ENCODE measurements around the gene PRSS33. TPM values are rescaled to one million over a fixed set of nuclear protein-coding genes. Genes with fewer than 3 reads are reported as not detected.

The PRSS33 gene
- total and polyA plus RNA-seq, 9 donors = 0.36 to 26.8 (median 0.82) TPM; not detected in 4

DNA sequence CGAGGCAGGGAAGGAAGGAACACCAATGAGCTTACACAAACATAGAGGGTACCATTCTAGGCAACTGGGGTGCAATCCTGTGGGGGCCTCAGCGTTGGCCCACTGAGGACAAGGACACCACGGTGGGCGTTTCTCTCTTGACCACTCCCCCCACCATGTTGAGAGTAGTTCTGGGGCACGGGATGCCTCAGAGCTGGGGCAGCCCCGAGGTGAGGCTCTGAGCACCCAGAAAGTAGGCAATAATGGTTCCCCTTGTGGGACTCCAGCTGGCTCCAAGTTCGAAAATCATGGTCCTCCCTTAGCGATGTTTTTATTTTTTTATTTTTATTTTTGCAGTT, 34.8 kb upstream of the PRSS33 start:
- Histone ChIP-seq H3K4me1 (ENCODE audit: insufficient read depth) (no peaks in the 10 kb centered on the region), H3K4me3 (no peak overlapping the region), H3K36me3 (no peaks in the 10 kb centered on the region), H3K27me3 (no peaks in the 10 kb centered on the region), H3K27ac (no peak overlapping the region), H3K9me3 (no peaks in the 10 kb centered on the region)
- intact Hi-C loops (cut with DNase I) = no loop called here
- DNase-seq = peak in 1 of 5 donors; percentile 9
- TF ChIP-seq POLR2A (IDR thresholded peaks at IDR 0.05) = no peak
- 57 to 72% (median 60%) methylated on average over 8 of the region's 8 CpGs for WGBS, 3 donors

DNA sequence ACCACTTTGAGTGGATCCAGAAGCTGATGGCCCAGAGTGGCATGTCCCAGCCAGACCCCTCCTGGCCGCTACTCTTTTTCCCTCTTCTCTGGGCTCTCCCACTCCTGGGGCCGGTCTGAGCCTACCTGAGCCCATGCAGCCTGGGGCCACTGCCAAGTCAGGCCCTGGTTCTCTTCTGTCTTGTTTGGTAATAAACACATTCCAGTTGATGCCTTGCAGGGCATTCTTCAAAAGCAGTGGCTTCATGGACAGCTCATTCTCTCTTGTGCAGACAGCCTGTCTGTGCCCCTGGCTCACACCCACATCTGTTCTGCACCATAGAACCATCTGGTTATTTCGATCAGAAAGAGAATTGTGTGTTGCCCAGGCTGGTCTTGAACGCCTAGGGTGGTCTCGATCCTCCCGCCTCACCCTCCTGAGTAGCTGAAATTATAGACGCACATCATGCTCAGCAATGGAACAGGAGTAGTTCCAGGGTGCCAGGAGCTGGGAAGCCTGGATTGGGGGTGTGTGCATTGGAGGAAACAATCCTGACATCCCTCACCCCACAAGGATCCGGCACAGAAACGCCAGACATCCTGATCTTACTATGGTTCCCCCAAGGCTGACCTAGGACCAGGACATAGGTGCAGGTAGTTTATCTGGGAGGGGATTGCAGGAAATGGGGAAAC, 34.3 kb upstream of the PRSS33 start:
- Histone ChIP-seq H3K4me1 (ENCODE audit: insufficient read depth) (no peaks in the 10 kb centered on the region), H3K27ac (no peak overlapping the region), H3K9me3 (no peaks in the 10 kb centered on the region), H3K36me3 (no peaks in the 10 kb centered on the region), H3K27me3 (no peaks in the 10 kb centered on the region), H3K4me3 (no peak overlapping the region)
- intact Hi-C loops (cut with DNase I) = no loop called here
- WGBS, 3 donors = 71 to 73% (median 72%) methylated on average over 9 of the region's 9 CpGs
- peak in 1 of 5 donors; percentile 17 for DNase-seq
- TF ChIP-seq, protein P1, sequence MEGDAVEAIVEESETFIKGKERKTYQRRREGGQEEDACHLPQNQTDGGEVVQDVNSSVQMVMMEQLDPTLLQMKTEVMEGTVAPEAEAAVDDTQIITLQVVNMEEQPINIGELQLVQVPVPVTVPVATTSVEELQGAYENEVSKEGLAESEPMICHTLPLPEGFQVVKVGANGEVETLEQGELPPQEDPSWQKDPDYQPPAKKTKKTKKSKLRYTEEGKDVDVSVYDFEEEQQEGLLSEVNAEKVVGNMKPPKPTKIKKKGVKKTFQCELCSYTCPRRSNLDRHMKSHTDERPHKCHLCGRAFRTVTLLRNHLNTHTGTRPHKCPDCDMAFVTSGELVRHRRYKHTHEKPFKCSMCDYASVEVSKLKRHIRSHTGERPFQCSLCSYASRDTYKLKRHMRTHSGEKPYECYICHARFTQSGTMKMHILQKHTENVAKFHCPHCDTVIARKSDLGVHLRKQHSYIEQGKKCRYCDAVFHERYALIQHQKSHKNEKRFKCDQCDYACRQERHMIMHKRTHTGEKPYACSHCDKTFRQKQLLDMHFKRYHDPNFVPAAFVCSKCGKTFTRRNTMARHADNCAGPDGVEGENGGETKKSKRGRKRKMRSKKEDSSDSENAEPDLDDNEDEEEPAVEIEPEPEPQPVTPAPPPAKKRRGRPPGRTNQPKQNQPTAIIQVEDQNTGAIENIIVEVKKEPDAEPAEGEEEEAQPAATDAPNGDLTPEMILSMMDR (IDR thresholded peaks at IDR 0.05) = no peak
- TF ChIP-seq EP300 (IDR thresholded peaks at IDR 0.05) = no peak
- no peak for TF ChIP-seq POLR2A (IDR thresholded peaks at IDR 0.05)

DNA sequence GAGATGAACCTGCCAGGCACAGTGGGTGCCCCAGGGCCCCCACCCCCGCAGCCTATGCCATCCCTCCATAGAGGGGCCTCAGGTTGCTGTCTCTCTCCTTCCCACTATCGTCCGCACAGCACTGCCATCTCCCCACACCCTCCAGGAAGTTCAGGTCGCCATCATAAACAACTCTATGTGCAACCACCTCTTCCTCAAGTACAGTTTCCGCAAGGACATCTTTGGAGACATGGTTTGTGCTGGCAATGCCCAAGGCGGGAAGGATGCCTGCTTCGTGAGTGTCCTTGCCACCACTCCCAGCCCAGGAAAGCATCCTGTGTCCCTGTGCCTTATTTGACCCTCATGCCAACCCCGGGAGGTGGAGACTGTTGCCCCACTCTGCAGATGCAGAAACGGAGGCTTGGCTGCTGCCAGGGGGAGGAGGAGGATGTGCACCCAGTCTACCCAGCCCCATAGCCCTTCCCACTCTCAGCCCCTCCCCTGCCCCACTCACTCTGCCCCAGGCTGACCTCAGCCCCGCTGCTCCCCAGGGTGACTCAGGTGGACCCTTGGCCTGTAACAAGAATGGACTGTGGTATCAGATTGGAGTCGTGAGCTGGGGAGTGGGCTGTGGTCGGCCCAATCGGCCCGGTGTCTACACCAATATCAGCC, 33.6 kb upstream of the PRSS33 start:
- whole genome bisulfite sequencing, 3 donors = 66 to 72% (median 69%) methylated on average over 14 of the region's 14 CpGs
- no peak overlapping the region for H3K27ac ChIP-seq
- peak in 1 of 5 donors; percentile 17 for DNase-seq
- H3K4me3 ChIP-seq = no peak overlapping the region
- H3K27me3 ChIP-seq = no peaks in the 10 kb centered on the region
- intact Hi-C loops (cut with DNase I) = no loop called here
- H3K4me1 ChIP-seq (ENCODE audit: insufficient read depth) = no peaks in the 10 kb centered on the region
- no peaks in the 10 kb centered on the region for H3K9me3 ChIP-seq
- TF ChIP-seq EP300 (IDR thresholded peaks at IDR 0.05) (no peak), POLR2A (IDR thresholded peaks at IDR 0.05) (no peak)
- TF ChIP-seq, protein P1 (IDR thresholded peaks at IDR 0.05) = no peak
- H3K36me3 ChIP-seq = no peaks in the 10 kb centered on the region

DNA sequence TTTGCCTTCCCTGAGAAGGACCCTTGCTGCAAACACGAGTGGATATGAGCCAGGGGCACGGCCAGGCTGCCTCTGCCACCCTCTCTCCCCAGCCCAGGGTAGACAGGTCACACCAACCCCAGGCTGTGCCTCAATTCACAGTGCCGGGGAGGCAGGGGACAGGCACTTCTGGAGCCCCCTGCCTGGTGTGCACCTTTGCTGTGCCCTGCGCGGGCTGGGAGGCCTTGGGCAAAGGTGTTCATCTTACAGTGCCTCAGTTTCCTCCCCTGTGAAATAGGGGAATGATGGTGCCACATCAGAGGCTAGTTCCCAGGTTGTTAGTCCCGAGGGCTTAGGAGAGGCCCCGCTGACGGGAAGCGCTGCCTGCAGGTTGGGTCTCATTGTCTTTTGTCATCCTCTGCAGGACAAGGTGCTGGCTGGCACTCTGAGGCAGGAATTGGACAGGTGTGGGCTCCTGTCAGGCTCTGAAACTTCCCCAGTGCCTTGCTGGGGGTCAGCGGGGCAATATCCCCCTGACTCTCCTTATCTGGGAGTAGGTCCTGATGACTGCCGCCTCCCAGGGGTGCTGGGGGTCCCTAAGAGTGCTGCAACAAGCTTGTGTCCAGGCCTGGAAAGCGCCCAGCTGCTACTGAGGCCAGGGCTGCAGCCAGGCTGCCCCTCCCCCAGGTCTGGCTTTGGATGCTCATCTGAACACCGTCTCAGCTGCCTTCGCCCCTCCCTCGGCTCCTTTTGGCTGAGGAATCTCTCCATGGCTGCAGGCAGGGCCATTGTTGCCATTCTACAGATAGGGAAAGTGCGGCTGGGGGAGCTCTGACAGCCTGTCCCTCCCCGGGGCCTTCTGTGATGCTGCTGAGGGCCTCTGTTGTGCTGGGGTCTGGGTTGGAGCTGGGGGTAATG, 32.8 kb upstream of the PRSS33 start:
- H3K27me3 ChIP-seq = no peaks in the 10 kb centered on the region
- peak in 1 of 5 donors; percentile 27 for DNase-seq
- H3K9me3 ChIP-seq = no peaks in the 10 kb centered on the region
- WGBS, 3 donors = 51 to 68% (median 57%) methylated on average over 16 to 17 of the region's 17 CpGs
- H3K4me3 ChIP-seq = no peak overlapping the region
- no peak overlapping the region for H3K27ac ChIP-seq
- no peaks in the 10 kb centered on the region for H3K36me3 ChIP-seq
- no peaks in the 10 kb centered on the region for H3K4me1 ChIP-seq (ENCODE audit: insufficient read depth)
- intact Hi-C loops (cut with DNase I) = no loop called here
- TF ChIP-seq EP300 (IDR thresholded peaks at IDR 0.05) (no peak), POLR2A (IDR thresholded peaks at IDR 0.05) (no peak)
- TF ChIP-seq, protein P1 (IDR thresholded peaks at IDR 0.05) = no peak
